Psoas muscle (tissue), 8 donors: ENCODE results near the gene MISP3. TPM values are rescaled to one million over a fixed set of nuclear protein-coding genes. Genes with fewer than 3 reads are reported as not detected.
"Not testable (repeated sequence)": the region's sequence is repeated elsewhere in the genome, so short reads cannot be mapped to it uniquely, and the experiment has no call there.

Source experiments
- ATAC-seq, 4 donors: fragments of 200-7000 bp; cut with Tn5 transposase; one replicate each; pipeline ENCODE4 v1.9.1; 2020; ENCODE audit warnings: moderate library complexity in 3 of 4, mild to moderate bottlenecking in 2 of 4
- DNase-seq, 2 donors: peaks; one replicate each; pipeline ENCODE4 v3.0.0-alpha.2; 2020
- H3K27ac ChIP-seq: fragments of 200-600 bp; one replicate; pipeline ENCODE4 v1.8.0; 2022
- H3K27me3 ChIP-seq, 3 donors: fragments of 200-600 bp in 1 of 3; one replicate each; pipeline versions ENCODE4 v1.6.1 to v1.8.0; 2013 to 2022; ENCODE audit warnings: low read length in 2 of 3, mild to moderate bottlenecking in 2 of 3, moderate library complexity in 1 of 3; ENCODE audit not compliant: insufficient read depth in 3 of 3
- H3K36me3 ChIP-seq, 2 donors: fragments of 200-600 bp in 1 of 2; one replicate each; pipeline versions ENCODE4 v1.6.1 to v1.8.0; 2013 to 2022; ENCODE audit warnings: low read depth in 1 of 2, mild to moderate bottlenecking in 1 of 2, moderate library complexity in 1 of 2; ENCODE audit not compliant: insufficient read depth in 1 of 2
- H3K4me1 ChIP-seq: fragments of 200-600 bp; one replicate; pipeline ENCODE4 v1.8.0; 2022
- H3K4me3 ChIP-seq: fragments of 200-600 bp; one replicate; pipeline ENCODE4 v1.8.0; 2022; ENCODE audit warnings: mild to moderate bottlenecking
- H3K9me3 ChIP-seq: fragments of 200-600 bp; one replicate; pipeline ENCODE4 v1.8.0; 2022
- CTCF ChIP-seq: fragments of 200-600 bp; IDR thresholded peaks from one replicate; pipeline ENCODE4 v1.8.0; 2022; ENCODE audit warnings: antibody characterized with exemption
- WGBS, 3 donors: extraction: QIAGEN DNeasy Blood & Tissue Kit; methylation state at CpG; one replicate each; pipeline versions ENCODE4 v1.1.6 to v1.1.7; 2013; 5-methylcytosine and 5-hydroxymethylcytosine counted together
- intact Hi-C, 2 donors: fragments of 100-400 bp; cut with DNase I; formaldehyde crosslinking; loops; one replicate each; pipeline versions ENCODE4 v1.11.0 to v1.14.2; 2022
- long read RNA-seq, 2 donors: library from polyadenylated mRNA; unstranded; transcript quantifications; one replicate each; pipeline ENCODE4 v2.0.0, GENCODE V29; 2021
- polyA plus RNA-seq, 3 donors: library from polyadenylated mRNA; stranded (reverse); fragments of 200-250 nt; gene quantifications; one replicate each; pipeline ENCODE4 v1.2.3, GENCODE V29; 2013
- total RNA-seq, 4 donors: library from RNA; stranded (reverse); fragmentation: NEBNext Ultra II Directional in 2 of 4; extraction: Animal tissue kit (Norgen Biotek cat#: 25700) in 2 of 4; gene quantifications; one replicate each; pipeline versions ENCODE4 v1.2.1 to v1.2.4, GENCODE V29; 2021 to 2023
- donor health status: healthy with polysubstance abuse.
- donor health status: DM: no; HTN: no; CAD: no; lungs with moderate emphysema.
- donor health status: Bipolar disorder and iron deficiency.
- donor health status: healthy.
- donor health status: DM: yes; HTN: yes; CAD: no.
- donor health status: DM: no; HTN: no; CAD: no.
- donor health status: DM: no; HTN: no; CAD: no.
- donor health status: DM: yes; HTN: yes; CAD: no.

Gene MISP3
- total RNA-seq (1 to 10 TPM; 2.0 to 6.3 (median 2.9) TPM), polyA plus RNA-seq (10 to 100 TPM in 1 of 3 donors, 1 to 10 TPM in 2; 1.8 to 15.4 (median 2.1) TPM)
- long read RNA-seq, donor 1, partial matches to known transcripts, result 0 of 2 reads
- long read RNA-seq, donor 1, other reads (novel, unspliced or antisense), result 0 of 2 reads
- long read RNA-seq, donor 2, partial matches to known transcripts, result 1 of 6 reads
- long read RNA-seq, donor 2, other reads (novel, unspliced or antisense), result 1 of 6 reads

- Histone ChIP-seq H3K27ac (peak within 1 kb of the TSS; percentile 78), H3K4me3 (peak within 1 kb of the TSS; percentile 83), H3K4me1 (peaks cover 20% of the 10 kb centered on the region), H3K27me3 (no peaks in the 10 kb centered on the region), H3K36me3 (no peaks in the 10 kb centered on the region), H3K9me3 (no peaks in the 10 kb centered on the region)
- TF ChIP-seq CTCF, result no peak
- DNase-seq (peak; percentile 62 to 73), ATAC-seq (peak; percentile 56 to 63 (median 60))
- 1 to 2% (median 1%) methylated on average over 45 to 51 of the region's 51 CpGs for WGBS, 3 donors
- intact Hi-C loops, result loop anchor here (2.0 to 10.0 kb wide), 4 partner anchors 62 to 298 kb away; partner anchors contain the start of genes C19orf53 (in 2 of the 2) and RFX1 (in 1 of the 2)
Measured at GRCh38 chr19:14072535-14073260, at the start of gene MISP3. MISP3 (plus strand) TSS chr19:14072786; CDS start chr19:14073310, 524 bp downstream.

GRCh38 chr19:14023404-14024235, 49.0 kb upstream of the MISP3 start:
- intact Hi-C loops, result no loop called here
- WGBS, 3 donors, result 59 to 66% (median 61%) methylated on average over 9 of the region's 9 CpGs
- H3K27ac ChIP-seq, result no peak overlapping the region
- TF ChIP-seq CTCF, result peak; percentile 28
- DNase-seq, result peak; percentile 34 to 53
- H3K36me3 ChIP-seq, result no peaks in the 10 kb centered on the region
- ATAC-seq, result peak in 1 of 4 donors; percentile 38
- no peaks in the 10 kb centered on the region for H3K9me3 ChIP-seq
- no peaks in the 10 kb centered on the region for H3K27me3 ChIP-seq
- H3K4me3 ChIP-seq, result no peak overlapping the region
- H3K4me1 ChIP-seq, result no peaks in the 10 kb centered on the region

GRCh38 chr19:14026652-14027192, 45.9 kb upstream of the MISP3 start:
- H3K9me3 ChIP-seq, H3K27ac ChIP-seq, ATAC-seq, DNase-seq, intact Hi-C loops, H3K4me1 ChIP-seq, H3K4me3 ChIP-seq, H3K36me3 ChIP-seq, H3K27me3 ChIP-seq: not testable (repeated sequence)
- 88 to 91% (median 88%) methylated on average over 5 of the region's 5 CpGs for WGBS, 3 donors

GRCh38 chr19:14027856-14028450, 44.6 kb upstream of the MISP3 start, which contains the start of gene RLN3:
RLN3 (plus strand) TSS chr19:14028148; CDS start chr19:14028205, 57 bp downstream.
- intact Hi-C loops, result no loop called here
- H3K27me3 ChIP-seq, result no peaks in the 10 kb centered on the region
- WGBS, 3 donors, result 70 to 73% (median 72%) methylated on average over 24 of the region's 24 CpGs
- H3K9me3 ChIP-seq, result no peaks in the 10 kb centered on the region
- DNase-seq (no peak), ATAC-seq (no peak)
- H3K4me1 ChIP-seq, result no peaks in the 10 kb centered on the region
- no peak within 1 kb of the TSS for H3K27ac ChIP-seq
- H3K36me3 ChIP-seq, result no peaks in the 10 kb centered on the region
- H3K4me3 ChIP-seq, result no peak within 1 kb of the TSS
- no peak for TF ChIP-seq CTCF
